ENCODE results near the gene GRPEL2. TPM values are rescaled to one million over a fixed set of nuclear protein-coding genes. Genes with fewer than 3 reads are reported as not detected.

Gene GRPEL2
- total RNA-seq, 4 donors from 2014 or later: 2.2 to 10.6 (median 6.4) TPM

GRCh38 chr5:149333711-149334443, 11.4 kb upstream of the GRPEL2 start:
- 76 to 83% methylated on average over 2 of the region's 2 CpGs for WGBS, 2 donors (ENCODE audit: low coverage in 1 of 2)

GRCh38 chr5:149337736-149338135, 7.6 kb upstream of the GRPEL2 start:
- H3K36me3 ChIP-seq: no peaks in the 10 kb centered on the region
- H3K9me3 ChIP-seq: no peaks in the 10 kb centered on the region
- no peaks in the 10 kb centered on the region for H3K27me3 ChIP-seq
- TF ChIP-seq POLR2A (IDR thresholded peaks at IDR 0.05) (no peak), POLR2AphosphoS5 (IDR thresholded peaks at IDR 0.05) (no peak), EP300 (IDR thresholded peaks at IDR 0.05; ENCODE audit: low read depth) (no peak), CTCF (IDR thresholded peaks at IDR 0.05) (no peak)
- DNase-seq: no peak
- H3K27ac ChIP-seq: no peak overlapping the region
- intact Hi-C loops (cut with DNase I; ENCODE audit: low total_unique reads) (no loop called here), in situ Hi-C loops (cut with MboI; ENCODE audit: low pct_ligation_motif_present in 1 of 4, low pct_unique_long_range_greater_than_20kb in 1 of 4, low sequenced_read_pairs in 3 of 4) (loop anchor here in 1 of 4 donors (25.0 kb wide), 1 partner anchor 225 kb away; the partner anchor contains the start of gene CSNK1A1)
- no peaks in the 10 kb centered on the region for H3K4me1 ChIP-seq
- no peak overlapping the region for H3K4me3 ChIP-seq
- 93 to 94% methylated on average over 2 to 4 of the region's 4 CpGs for WGBS, 2 donors (ENCODE audit: low coverage in 1 of 2)

More at GRCh38 chr5:149333711-149334443, 11.4 kb upstream of the GRPEL2 start:
- Histone ChIP-seq H3K27ac (no peak overlapping the region), H3K4me1 (no peaks in the 10 kb centered on the region), H3K36me3 (no peaks in the 10 kb centered on the region), H3K9me3 (no peaks in the 10 kb centered on the region), H3K27me3 (no peaks in the 10 kb centered on the region), H3K4me3 (no peak overlapping the region)
- DNase-seq: no peak
- no peak for TF ChIP-seq EP300 (IDR thresholded peaks at IDR 0.05; ENCODE audit: low read depth)
- no peak for TF ChIP-seq POLR2A (IDR thresholded peaks at IDR 0.05)
- TF ChIP-seq POLR2AphosphoS5 (IDR thresholded peaks at IDR 0.05): no peak
- TF ChIP-seq CTCF (IDR thresholded peaks at IDR 0.05): no peak
- intact Hi-C loops (cut with DNase I; ENCODE audit: low total_unique reads) (no loop called here), in situ Hi-C loops (cut with MboI; ENCODE audit: low pct_ligation_motif_present in 1 of 4, low pct_unique_long_range_greater_than_20kb in 1 of 4, low sequenced_read_pairs in 3 of 4) (loop anchor here in 1 of 4 donors (25.0 kb wide), 1 partner anchor 228 kb away; the partner anchor contains the start of gene CSNK1A1)

DNA sequence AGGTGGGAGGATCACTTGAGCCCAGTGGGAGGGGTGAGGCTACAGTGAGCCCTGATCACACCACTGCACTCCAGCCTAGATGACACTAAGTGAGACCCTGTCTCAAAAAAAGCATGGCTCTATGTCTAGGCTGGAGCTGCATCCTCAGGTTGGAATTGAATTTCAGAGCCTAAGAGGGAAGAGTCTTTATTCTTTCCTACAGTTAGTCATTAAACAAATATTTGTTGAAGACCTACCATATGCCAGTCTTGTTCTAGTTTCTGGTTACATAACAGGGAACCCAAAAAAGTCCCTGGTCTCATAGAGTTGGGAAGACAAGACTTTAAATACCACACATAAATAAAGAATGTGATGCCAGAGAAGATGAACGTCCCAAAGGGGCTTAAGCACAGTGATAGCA, 6.9 kb upstream of the GRPEL2 start:
- intact Hi-C loops (cut with DNase I; ENCODE audit: low total_unique reads): no loop called here
- Histone ChIP-seq H3K36me3 (no peaks in the 10 kb centered on the region), H3K27me3 (no peaks in the 10 kb centered on the region), H3K9me3 (no peaks in the 10 kb centered on the region), H3K27ac (no peak overlapping the region), H3K4me3 (no peak overlapping the region), H3K4me1 (no peaks in the 10 kb centered on the region)
- WGBS, 2 donors (ENCODE audit: low coverage in 1 of 2): 79 to 80% methylated on average over 1 of the region's 1 CpG
- in situ Hi-C loops (cut with MboI; ENCODE audit: low pct_ligation_motif_present in 1 of 4, low pct_unique_long_range_greater_than_20kb in 1 of 4, low sequenced_read_pairs in 3 of 4): loop anchor here in 1 of 4 donors (25.0 kb wide), 1 partner anchor 224 kb away; the partner anchor contains the start of gene CSNK1A1
- no peak for TF ChIP-seq POLR2A (IDR thresholded peaks at IDR 0.05)
- TF ChIP-seq POLR2AphosphoS5 (IDR thresholded peaks at IDR 0.05): no peak
- no peak for TF ChIP-seq EP300 (IDR thresholded peaks at IDR 0.05; ENCODE audit: low read depth)
- TF ChIP-seq CTCF (IDR thresholded peaks at IDR 0.05): no peak
- DNase-seq: no peak

DNA sequence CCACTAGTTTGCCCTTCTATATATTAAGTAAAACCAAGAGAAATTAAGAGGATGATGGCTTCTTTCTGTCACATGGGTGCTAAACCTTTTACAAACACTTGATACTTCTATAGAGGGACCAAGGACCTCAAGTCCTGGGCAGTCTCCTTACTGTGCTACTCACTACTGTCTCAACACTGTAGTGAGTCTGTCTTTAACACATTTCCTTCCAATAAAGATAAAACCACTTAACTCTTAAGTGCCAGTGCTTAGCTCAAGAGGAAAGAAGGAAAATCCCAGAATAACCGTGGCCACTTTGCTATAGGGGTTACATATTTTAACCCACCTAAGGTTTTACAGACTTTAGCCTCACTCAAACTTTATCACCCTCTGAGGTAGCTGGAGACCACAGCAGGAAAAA, 4.4 kb upstream of the GRPEL2 start:
- peaks cover 0 to 11% (median 7%) of the 10 kb centered on the region in 4 donors for H3K4me1 ChIP-seq
- no peak for TF ChIP-seq POLR2AphosphoS5 (IDR thresholded peaks at IDR 0.05)
- TF ChIP-seq CTCF (IDR thresholded peaks at IDR 0.05): no peak
- no peak for TF ChIP-seq EP300 (IDR thresholded peaks at IDR 0.05; ENCODE audit: low read depth)
- TF ChIP-seq POLR2A (IDR thresholded peaks at IDR 0.05): no peak
- no peaks in the 10 kb centered on the region for H3K27me3 ChIP-seq
- no peak overlapping the region for H3K4me3 ChIP-seq
- no peak overlapping the region for H3K27ac ChIP-seq
- no peaks in the 10 kb centered on the region for H3K9me3 ChIP-seq
- intact Hi-C loops (cut with DNase I; ENCODE audit: low total_unique reads) (no loop called here), in situ Hi-C loops (cut with MboI; ENCODE audit: low pct_ligation_motif_present in 1 of 4, low pct_unique_long_range_greater_than_20kb in 1 of 4, low sequenced_read_pairs in 3 of 4) (loop anchor here in 1 of 4 donors (25.0 kb wide), 1 partner anchor 221 kb away; the partner anchor contains the start of gene CSNK1A1)
- H3K36me3 ChIP-seq: no peaks in the 10 kb centered on the region
- WGBS, 2 donors (ENCODE audit: low coverage in 1 of 2): 75 to 80% methylated on average over 1 of the region's 1 CpG
- no peak for DNase-seq
